WI38 (cell line): Measurements from ENCODE around the gene LRP1B.

Experiments used
- H3K4me3 ChIP-seq: 2 replicates; pipeline ENCODE4 v1.5.1; 2011; ENCODE audit warnings: low read depth, mild to moderate bottlenecking, control low read depth, low read length
- TF ChIP-seq, protein P1 (sequence below): IDR thresholded peaks from 2 replicates; pipeline ENCODE4 v1.5.1; 2012; ENCODE audit warnings: low read depth, mild to moderate bottlenecking, control low read depth, low read length

The LRP1B gene

DNA sequence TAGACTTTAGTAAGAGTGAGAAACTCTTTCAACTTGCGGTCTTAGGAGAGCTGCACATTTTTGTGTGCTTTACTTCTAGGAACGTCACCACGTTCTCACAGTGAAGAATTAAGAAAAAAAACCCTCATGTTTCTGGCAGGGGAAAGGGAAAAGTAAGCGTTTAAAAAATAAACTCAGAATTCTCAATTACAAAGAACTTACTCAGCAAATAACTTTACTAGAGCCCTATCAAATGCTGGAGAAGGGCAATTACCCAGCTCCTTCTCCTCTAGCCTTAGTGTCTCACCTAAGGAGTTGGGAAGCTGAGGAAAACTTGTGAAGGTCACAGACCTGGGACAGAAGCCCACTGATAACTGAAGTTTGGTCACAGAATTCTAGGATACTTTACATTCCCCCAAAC lies 1500.3 kb downstream of the LRP1B start:
- TF ChIP-seq, protein P1, sequence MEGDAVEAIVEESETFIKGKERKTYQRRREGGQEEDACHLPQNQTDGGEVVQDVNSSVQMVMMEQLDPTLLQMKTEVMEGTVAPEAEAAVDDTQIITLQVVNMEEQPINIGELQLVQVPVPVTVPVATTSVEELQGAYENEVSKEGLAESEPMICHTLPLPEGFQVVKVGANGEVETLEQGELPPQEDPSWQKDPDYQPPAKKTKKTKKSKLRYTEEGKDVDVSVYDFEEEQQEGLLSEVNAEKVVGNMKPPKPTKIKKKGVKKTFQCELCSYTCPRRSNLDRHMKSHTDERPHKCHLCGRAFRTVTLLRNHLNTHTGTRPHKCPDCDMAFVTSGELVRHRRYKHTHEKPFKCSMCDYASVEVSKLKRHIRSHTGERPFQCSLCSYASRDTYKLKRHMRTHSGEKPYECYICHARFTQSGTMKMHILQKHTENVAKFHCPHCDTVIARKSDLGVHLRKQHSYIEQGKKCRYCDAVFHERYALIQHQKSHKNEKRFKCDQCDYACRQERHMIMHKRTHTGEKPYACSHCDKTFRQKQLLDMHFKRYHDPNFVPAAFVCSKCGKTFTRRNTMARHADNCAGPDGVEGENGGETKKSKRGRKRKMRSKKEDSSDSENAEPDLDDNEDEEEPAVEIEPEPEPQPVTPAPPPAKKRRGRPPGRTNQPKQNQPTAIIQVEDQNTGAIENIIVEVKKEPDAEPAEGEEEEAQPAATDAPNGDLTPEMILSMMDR: no peak
- H3K4me3 ChIP-seq: no peak overlapping the region

DNA sequence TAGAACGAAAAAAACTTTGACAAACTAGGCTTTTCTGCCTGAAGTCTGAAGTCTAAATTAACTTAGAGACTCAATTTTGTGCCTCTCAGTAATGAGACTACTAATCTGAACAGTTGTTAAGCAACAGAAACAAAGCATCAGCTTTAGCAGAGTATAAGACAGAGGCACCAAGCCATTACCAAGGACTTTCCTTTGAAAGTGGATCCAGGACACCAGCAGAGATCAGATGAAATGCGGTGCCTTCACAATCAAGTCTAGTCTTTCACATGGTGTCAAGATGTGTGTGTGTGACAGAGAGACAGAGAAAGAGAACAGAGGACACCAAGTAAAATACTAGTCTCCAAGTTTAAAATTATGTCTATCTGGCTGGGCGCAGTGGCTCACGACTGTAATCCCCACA lies 1502.9 kb downstream of the LRP1B start:
- H3K4me3 ChIP-seq: no peak overlapping the region
- TF ChIP-seq, protein P1: no peak

DNA sequence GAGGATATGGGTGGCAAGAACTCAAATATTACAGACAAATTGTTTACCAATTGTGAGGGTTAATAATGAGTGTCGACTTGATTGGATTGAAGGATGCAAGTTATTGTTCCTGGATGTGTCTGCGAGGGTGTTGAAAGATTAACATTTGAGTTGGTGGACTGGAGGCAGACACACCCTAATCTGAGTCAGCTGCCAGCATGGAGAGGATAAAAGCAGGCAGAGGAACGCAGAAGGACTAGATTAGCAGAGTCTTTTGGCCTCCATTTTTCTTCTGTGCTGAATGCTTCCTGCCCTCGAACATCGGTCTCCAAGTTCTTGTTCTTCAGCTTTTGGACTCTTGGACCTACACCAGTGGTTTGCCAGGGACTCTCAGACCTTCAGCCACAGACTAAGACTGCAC lies 1503.7 kb downstream of the LRP1B start:
- TF ChIP-seq, protein P1: no peak
- H3K4me3 ChIP-seq: no peak overlapping the region

DNA sequence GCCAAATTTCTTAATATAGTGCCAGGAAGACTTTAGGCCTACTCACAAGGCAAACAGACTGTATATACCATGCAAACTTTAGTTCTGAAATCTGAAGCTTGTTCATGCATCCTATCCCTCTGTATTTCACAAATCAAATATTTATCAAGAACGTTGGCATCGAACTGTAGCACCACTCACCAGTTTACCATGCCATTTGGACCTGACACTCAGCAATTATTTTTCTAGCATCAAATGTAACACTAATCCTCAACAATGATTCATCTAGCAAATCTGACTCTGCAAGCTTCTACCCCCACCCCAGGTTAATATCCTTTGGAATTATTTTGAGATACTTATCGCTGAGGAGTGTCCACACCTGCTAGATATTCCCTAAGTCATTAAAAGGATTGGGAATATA lies 1506.6 kb downstream of the LRP1B start:
- no peak overlapping the region for H3K4me3 ChIP-seq
- TF ChIP-seq, protein P1: no peak

DNA sequence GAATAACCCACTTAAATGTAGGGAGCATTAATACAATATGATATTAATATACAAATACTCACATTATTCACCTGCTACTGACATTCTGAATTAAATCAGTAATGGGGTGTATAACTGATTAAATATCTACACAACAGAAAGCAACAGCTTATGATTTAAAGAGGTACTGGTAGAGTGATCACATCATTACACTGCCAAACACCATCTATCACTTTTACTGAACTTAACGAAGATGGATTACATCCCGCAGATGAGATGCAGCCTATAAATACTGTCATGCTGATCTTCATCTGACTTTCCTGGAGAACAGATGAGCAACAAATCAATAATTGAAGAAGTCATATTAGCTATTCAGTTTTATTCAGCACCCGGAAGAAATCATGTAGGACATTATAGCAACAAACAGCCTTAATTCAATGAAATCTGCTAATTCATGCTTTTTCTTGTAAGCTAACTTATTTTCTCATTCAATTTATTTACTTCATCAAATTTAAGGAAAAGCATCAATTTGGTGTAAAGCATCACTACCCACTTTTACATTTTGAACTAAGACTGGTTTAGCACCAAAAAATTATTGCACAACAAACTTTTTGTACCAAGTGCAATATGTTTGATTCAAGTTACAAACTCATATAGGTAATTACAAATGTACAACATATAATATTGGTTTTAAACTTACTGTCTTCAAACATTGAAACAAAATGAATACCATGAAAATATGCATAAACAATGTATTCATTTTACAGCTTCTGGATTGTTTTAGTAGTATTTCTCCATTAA lies 1509.0 kb downstream of the LRP1B start:
- TF ChIP-seq, protein P1: no peak
- H3K4me3 ChIP-seq: no peak overlapping the region

DNA sequence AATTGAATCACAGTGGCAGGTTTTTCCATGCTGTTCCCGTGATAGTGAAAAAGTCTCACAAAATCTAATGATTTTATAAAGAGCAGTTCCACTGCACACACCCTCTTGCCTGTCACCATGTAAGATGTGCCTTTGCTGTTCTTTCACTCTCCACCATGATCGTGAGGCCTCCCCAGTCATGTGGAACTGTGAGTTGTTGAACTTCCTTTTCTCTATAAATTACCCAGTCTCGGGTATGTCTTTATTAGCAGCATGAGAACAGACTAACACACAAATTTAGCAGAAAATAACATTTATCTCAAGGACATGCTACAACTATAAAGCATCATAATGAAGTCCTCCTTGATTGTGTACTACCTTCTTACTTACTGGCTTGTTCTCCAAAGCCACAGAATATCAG lies 1526.0 kb downstream of the LRP1B start:
- H3K4me3 ChIP-seq: no peak overlapping the region

DNA sequence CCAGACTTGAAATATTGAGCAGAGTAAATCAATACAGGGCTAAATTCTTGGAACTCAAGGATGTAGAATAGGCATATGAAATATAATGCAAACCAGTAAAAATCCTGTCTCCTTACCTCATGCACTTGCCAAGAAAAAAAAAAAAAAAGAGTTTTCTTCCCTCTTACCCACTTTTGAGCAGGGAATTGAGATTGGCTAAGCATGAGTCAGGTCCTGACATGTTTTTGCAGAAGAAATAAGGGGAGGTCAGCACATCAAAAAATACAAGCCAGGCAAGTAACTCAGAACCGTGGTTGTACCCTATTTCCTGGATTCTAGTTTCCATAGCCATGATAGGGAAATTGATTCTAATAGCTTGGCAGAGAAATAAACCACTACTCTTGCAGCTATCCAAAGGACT lies 1526.7 kb downstream of the LRP1B start:
- TF ChIP-seq, protein P1: no peak
- no peak overlapping the region for H3K4me3 ChIP-seq

More for the DNA sequence above, 1526.0 kb downstream of the LRP1B start:
- TF ChIP-seq, protein P1: no peak
